BE2C (cell line): ENCODE measurements around the gene TRMT2A. TPM values are rescaled to one million over a fixed set of nuclear protein-coding genes. Genes with fewer than 3 reads are reported as not detected.
A peak's percentile ranks its signal among the peaks of the same experiment; 100 is the strongest.

Experiments
- DNase-seq: peaks from one replicate; pipeline ENCODE4 v3.0.0-alpha.2; 2020
- H3K27me3 ChIP-seq: fragments of 250-450 bp; sonication (Bioruptor Pico); 2 replicates; pipeline ENCODE4 v1.5.1; 2020; ENCODE audit warnings: mild to moderate bottlenecking
- H3K36me3 ChIP-seq: fragments of 250-450 bp; sonication (Bioruptor Pico); 2 replicates; pipeline ENCODE4 v1.5.1; 2020; ENCODE audit warnings: mild to moderate bottlenecking
- H3K4me1 ChIP-seq: fragments of 250-450 bp; sonication (Bioruptor Pico); 2 replicates; pipeline ENCODE4 v1.5.1; 2020
- H3K4me3 ChIP-seq: 2 replicates; pipeline ENCODE4 v1.5.1; 2011; ENCODE audit warnings: low read depth, low read length
- H3K9me3 ChIP-seq: fragments of 250-450 bp; sonication (Bioruptor Pico); 2 replicates; pipeline ENCODE4 v1.5.1; 2020
- polyA plus RNA-seq: library from polyadenylated mRNA; unstranded; fragments of >200 nt; gene quantifications from one replicate; pipeline ENCODE4 v1.2.1, GENCODE V29; 2012; ENCODE audit warnings: low read depth, missing spikeins; ENCODE audit not compliant: insufficient read length, insufficient read depth
- TF ChIP-seq, protein P1 (sequence below): IDR thresholded peaks from 2 replicates; pipeline ENCODE4 v1.5.1; 2012; ENCODE audit warnings: mild to moderate bottlenecking, low read depth, low read length

Gene TRMT2A, protein sequence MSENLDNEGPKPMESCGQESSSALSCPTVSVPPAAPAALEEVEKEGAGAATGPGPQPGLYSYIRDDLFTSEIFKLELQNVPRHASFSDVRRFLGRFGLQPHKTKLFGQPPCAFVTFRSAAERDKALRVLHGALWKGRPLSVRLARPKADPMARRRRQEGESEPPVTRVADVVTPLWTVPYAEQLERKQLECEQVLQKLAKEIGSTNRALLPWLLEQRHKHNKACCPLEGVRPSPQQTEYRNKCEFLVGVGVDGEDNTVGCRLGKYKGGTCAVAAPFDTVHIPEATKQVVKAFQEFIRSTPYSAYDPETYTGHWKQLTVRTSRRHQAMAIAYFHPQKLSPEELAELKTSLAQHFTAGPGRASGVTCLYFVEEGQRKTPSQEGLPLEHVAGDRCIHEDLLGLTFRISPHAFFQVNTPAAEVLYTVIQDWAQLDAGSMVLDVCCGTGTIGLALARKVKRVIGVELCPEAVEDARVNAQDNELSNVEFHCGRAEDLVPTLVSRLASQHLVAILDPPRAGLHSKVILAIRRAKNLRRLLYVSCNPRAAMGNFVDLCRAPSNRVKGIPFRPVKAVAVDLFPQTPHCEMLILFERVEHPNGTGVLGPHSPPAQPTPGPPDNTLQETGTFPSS
- 221 TPM for polyA plus RNA-seq

DNA sequence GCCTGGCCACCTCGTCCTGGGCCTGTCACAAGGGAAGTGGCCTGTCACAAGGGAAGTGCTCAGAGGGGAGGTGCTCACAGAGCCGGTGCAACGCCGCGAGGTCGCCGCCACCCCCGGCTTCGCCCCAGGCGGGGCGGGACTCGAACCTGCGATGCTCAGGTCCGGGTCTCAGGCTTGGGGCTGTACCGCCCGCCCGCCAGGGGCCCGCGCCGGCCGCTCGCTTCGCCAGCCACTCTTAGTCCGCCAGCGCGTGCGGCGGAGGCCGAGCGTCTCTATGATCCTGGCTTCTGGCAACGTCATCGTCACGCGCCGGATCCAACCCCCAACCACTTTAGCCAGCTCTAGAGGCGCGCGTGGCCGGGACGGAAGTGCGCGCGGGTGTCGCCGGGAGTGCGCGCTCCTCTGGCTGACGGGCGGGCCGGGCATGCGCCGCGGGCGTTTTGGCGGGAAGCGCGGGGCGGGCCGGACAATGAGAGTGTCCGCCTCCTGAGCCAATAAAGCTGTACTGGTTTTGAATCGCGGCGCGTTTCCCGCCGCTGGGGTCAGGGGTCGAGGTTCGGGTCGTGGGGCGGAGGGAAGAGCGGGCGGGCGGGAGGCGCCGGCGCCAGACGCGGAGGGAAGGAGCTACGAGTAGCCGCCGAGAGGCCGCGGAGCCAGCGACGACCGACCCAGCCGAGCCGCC, at the start of gene TRMT2A:
TRMT2A (minus strand) TSS at position 276 of the 682 bp plus-strand sequence. CDS start 320 bp downstream, outside the sequence.
- Histone ChIP-seq H3K4me3 (peak within 1 kb of the TSS; percentile 95), H3K27me3 (no peaks in the 10 kb centered on the region), H3K36me3 (peaks cover 84% of the 10 kb centered on the region), H3K9me3 (no peaks in the 10 kb centered on the region), H3K4me1 (peaks cover 5% of the 10 kb centered on the region)
- TF ChIP-seq, protein P1, sequence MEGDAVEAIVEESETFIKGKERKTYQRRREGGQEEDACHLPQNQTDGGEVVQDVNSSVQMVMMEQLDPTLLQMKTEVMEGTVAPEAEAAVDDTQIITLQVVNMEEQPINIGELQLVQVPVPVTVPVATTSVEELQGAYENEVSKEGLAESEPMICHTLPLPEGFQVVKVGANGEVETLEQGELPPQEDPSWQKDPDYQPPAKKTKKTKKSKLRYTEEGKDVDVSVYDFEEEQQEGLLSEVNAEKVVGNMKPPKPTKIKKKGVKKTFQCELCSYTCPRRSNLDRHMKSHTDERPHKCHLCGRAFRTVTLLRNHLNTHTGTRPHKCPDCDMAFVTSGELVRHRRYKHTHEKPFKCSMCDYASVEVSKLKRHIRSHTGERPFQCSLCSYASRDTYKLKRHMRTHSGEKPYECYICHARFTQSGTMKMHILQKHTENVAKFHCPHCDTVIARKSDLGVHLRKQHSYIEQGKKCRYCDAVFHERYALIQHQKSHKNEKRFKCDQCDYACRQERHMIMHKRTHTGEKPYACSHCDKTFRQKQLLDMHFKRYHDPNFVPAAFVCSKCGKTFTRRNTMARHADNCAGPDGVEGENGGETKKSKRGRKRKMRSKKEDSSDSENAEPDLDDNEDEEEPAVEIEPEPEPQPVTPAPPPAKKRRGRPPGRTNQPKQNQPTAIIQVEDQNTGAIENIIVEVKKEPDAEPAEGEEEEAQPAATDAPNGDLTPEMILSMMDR = peak; percentile 28; the same call in 1 of the 2 replicates
- peak; percentile 98 for DNase-seq

DNA sequence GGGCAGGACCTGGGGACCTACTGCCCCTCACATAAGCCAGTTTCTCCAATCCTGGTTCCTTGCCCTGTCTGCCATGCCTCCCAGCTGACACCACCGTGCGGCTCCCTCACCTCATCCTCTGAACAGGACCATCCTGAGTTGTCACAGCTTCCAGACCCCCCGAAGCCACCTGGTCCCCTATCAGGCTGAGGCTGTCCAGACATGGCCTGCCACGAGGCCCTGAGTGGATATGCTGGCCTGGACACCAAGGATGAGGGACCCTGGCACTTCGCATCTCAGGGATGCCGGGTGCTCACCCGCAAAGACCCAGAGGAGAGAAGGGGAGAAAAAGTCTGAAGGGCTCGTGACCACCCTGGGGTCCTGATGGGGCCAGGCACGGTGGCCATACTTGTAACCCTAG, 49.7 kb upstream of the TRMT2A start:
- no peak overlapping the region for H3K4me3 ChIP-seq
- H3K27me3 ChIP-seq = no peaks in the 10 kb centered on the region
- no peak for DNase-seq

DNA sequence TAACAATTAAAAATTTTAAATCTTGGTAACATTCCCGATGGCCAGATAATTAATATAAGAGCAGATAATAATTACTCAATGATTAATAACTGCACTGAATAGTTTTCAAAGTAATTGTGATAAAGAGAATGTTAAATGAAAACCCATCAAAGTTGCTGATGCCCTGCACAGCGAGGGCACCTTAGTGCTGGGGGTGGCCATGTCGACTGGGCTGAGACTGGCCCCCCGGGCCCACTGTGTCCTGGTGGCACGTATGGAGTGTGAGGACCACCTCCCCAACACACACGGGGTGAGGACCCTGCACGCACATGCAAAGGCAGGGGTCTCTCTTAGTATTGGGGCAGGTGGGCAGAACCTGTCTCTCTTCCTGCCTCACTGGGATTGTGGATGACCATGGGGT, 48.9 kb upstream of the TRMT2A start:
- Histone ChIP-seq H3K36me3 (no peaks in the 10 kb centered on the region), H3K9me3 (no peaks in the 10 kb centered on the region), H3K27me3 (no peaks in the 10 kb centered on the region), H3K4me3 (no peak overlapping the region), H3K4me1 (no peaks in the 10 kb centered on the region)
- no peak for DNase-seq
- TF ChIP-seq, protein P1 = no peak

More for the DNA sequence above, 49.7 kb upstream of the TRMT2A start:
- Histone ChIP-seq H3K9me3 (no peaks in the 10 kb centered on the region), H3K4me1 (no peaks in the 10 kb centered on the region), H3K36me3 (no peaks in the 10 kb centered on the region)
- TF ChIP-seq, protein P1 = no peak

DNA sequence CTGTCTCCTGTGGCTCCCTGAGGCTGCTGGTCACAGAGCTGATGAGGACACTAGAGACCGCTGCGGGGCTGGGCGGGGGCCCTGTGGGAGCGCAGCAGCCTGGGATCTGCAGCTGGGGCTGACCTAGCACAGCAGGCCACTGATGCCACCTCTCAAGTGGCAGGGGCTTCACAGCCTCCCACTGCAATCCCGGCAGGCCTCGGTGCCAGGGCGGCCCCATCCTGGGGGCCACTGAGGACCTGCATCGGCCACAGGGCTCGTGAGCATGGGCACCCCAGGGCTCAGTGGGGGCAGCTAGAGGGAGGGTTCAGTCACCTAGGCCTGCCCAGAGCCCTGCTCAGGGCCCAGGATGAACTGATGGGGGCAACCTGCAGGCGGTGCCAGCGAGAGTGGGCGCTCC, 48.4 kb upstream of the TRMT2A start:
- Histone ChIP-seq H3K27me3 (no peaks in the 10 kb centered on the region), H3K4me3 (no peak overlapping the region), H3K4me1 (no peaks in the 10 kb centered on the region), H3K9me3 (no peaks in the 10 kb centered on the region), H3K36me3 (no peaks in the 10 kb centered on the region)
- no peak for DNase-seq
- TF ChIP-seq, protein P1 = no peak

DNA sequence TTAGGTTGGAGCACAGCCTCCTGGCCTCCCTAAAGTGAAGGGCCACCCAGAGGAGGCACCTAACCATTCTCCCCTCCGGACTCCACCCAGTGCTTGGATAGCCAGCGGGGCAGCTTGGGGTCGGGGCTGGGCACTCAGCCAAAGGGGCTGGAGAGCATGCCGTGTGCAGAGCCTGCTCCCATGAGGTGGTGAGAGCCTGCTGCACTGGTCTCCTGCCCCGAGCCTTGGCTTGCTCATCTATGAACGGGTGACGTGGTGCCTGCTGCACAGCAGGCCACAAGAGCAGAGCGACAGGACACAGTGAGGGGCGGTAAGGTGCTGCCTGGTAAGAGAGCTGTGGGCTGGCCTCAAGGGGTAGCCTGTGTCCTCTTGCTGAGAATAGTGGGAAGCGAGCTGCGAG, 47.8 kb upstream of the TRMT2A start:
- H3K27me3 ChIP-seq = no peaks in the 10 kb centered on the region
- H3K4me1 ChIP-seq = no peaks in the 10 kb centered on the region
- TF ChIP-seq, protein P1 = no peak
- H3K9me3 ChIP-seq = no peaks in the 10 kb centered on the region
- H3K4me3 ChIP-seq = no peak overlapping the region
- no peaks in the 10 kb centered on the region for H3K36me3 ChIP-seq
- peak; percentile 61 for DNase-seq
